Mesenchymal stem cell (in vitro differentiated cells and primary cell): ENCODE results near the gene G2E3.

Experiments
- DNase-seq: peaks from one replicate; pipeline ENCODE4 v3.0.0-alpha.2; 2013
- H2AFZ ChIP-seq: one replicate; pipeline ENCODE4 v1.6.1; 2013; ENCODE audit warnings: low read depth, mild to moderate bottlenecking, control low read depth, inconsistent platforms, low read length, moderate library complexity
- H2AK5ac ChIP-seq: 2 replicates; pipeline ENCODE4 v1.6.1; 2013; ENCODE audit warnings: low read length, moderate library complexity, mild to moderate bottlenecking, inconsistent platforms; ENCODE audit not compliant: severe bottlenecking
- H2BK120ac ChIP-seq: one replicate; pipeline ENCODE4 v1.6.1; 2013; ENCODE audit warnings: low read depth, mild to moderate bottlenecking, inconsistent platforms, low read length, moderate library complexity
- H2BK12ac ChIP-seq, 2 experiments: one replicate each; pipeline ENCODE4 v1.6.1; 2013; ENCODE audit warnings: inconsistent platforms in 2 of 2, low read length in 2 of 2, mild to moderate bottlenecking in 2 of 2, moderate library complexity in 2 of 2, control low read depth in 1 of 2
- H2BK15ac ChIP-seq: one replicate; pipeline ENCODE4 v1.6.1; 2013; ENCODE audit warnings: mild to moderate bottlenecking, low read depth, inconsistent platforms; ENCODE audit not compliant: poor library complexity, severe bottlenecking
- H2BK5ac ChIP-seq: 2 replicates; pipeline ENCODE4 v1.6.1; 2013; ENCODE audit warnings: low read depth, mild to moderate bottlenecking, low read length, control low read depth, inconsistent platforms; ENCODE audit not compliant: poor library complexity, severe bottlenecking
- H3K14ac ChIP-seq, 2 experiments: one replicate each; pipeline ENCODE4 v1.6.1; 2013; ENCODE audit warnings: inconsistent platforms in 2 of 2, low read length in 2 of 2, control low read depth in 1 of 2, mild to moderate bottlenecking in 1 of 2, moderate library complexity in 1 of 2
- H3K18ac ChIP-seq, 2 experiments: one replicate each; pipeline ENCODE4 v1.6.1; 2013; ENCODE audit warnings: inconsistent platforms in 2 of 2, low read length in 2 of 2, control low read depth in 1 of 2, low read depth in 1 of 2, mild to moderate bottlenecking in 1 of 2
- H3K23ac ChIP-seq, 2 experiments: one replicate each; pipeline ENCODE4 v1.6.1; 2013; ENCODE audit warnings: inconsistent platforms in 2 of 2, low read length in 2 of 2, mild to moderate bottlenecking in 2 of 2, moderate library complexity in 2 of 2, control low read depth in 1 of 2
- H3K27ac ChIP-seq: 2 replicates; pipeline ENCODE4 v1.5.1; 2013; ENCODE audit warnings: mild to moderate bottlenecking, moderate library complexity, low read length, control low read depth, inconsistent platforms; ENCODE audit not compliant: poor library complexity, severe bottlenecking
- H3K27me3 ChIP-seq, 2 experiments: 2 replicates each; pipeline versions ENCODE4 v1.6.1 to v1.7.0; 2013; ENCODE audit warnings: low read length in 2 of 2, mild to moderate bottlenecking in 2 of 2, moderate library complexity in 2 of 2, control low read depth in 1 of 2, inconsistent platforms in 1 of 2; ENCODE audit not compliant: control insufficient read depth in 1 of 2, insufficient read depth in 1 of 2
- H3K36me3 ChIP-seq, 2 experiments: 2 replicates each; pipeline versions ENCODE4 v1.6.1 to v1.7.0; 2013; ENCODE audit warnings: low read length in 2 of 2, control low read depth in 1 of 2, inconsistent platforms in 1 of 2, low read depth in 1 of 2, mild to moderate bottlenecking in 1 of 2; ENCODE audit not compliant: insufficient read depth in 2 of 2, control insufficient read depth in 1 of 2
- H3K4ac ChIP-seq, 2 experiments: one replicate each; pipeline ENCODE4 v1.6.1; 2013; ENCODE audit warnings: inconsistent platforms in 2 of 2, low read length in 2 of 2, mild to moderate bottlenecking in 2 of 2, moderate library complexity in 2 of 2, control low read depth in 1 of 2, low read depth in 1 of 2
- H3K4me1 ChIP-seq: 2 replicates; pipeline ENCODE4 v1.6.1; 2013; ENCODE audit warnings: low read depth, low read length, control low read depth; ENCODE audit not compliant: control insufficient read depth, insufficient read depth
- H3K4me2 ChIP-seq: 2 replicates; pipeline ENCODE4 v1.6.1; 2013; ENCODE audit warnings: low read length, mild to moderate bottlenecking, inconsistent platforms; ENCODE audit not compliant: poor library complexity, severe bottlenecking
- H3K4me3 ChIP-seq, 2 experiments: 2 replicates each; pipeline versions ENCODE4 v1.5.1 to v1.7.0; 2013; ENCODE audit warnings: low read length in 2 of 2, mild to moderate bottlenecking in 2 of 2, control low read depth in 1 of 2, low read depth in 1 of 2; ENCODE audit not compliant: insufficient read depth in 1 of 2
- H3K79me1 ChIP-seq: replicated peaks from 2 replicates; pipeline ENCODE4 v1.6.1; 2013; ENCODE audit warnings: mild to moderate bottlenecking, control low read depth, low read length, inconsistent platforms; ENCODE audit not compliant: poor library complexity, severe bottlenecking
- H3K9ac ChIP-seq: 2 replicates; pipeline ENCODE4 v1.7.0; 2013; ENCODE audit warnings: mild to moderate bottlenecking, low read length, moderate library complexity
- H3K9me3 ChIP-seq: 2 replicates; pipeline ENCODE4 v1.7.0; 2013; ENCODE audit warnings: mild to moderate bottlenecking, low read length; ENCODE audit not compliant: control insufficient read depth
- H4K8ac ChIP-seq: one replicate; pipeline ENCODE4 v1.6.1; 2013; ENCODE audit warnings: inconsistent platforms, mild to moderate bottlenecking, low read length, moderate library complexity
- H4K91ac ChIP-seq: one replicate; pipeline ENCODE4 v1.6.1; 2013; ENCODE audit warnings: mild to moderate bottlenecking, low read length, inconsistent platforms
- WGBS: methylation state at CpG from one replicate; pipeline ENCODE4 v1.1.7; 2013; ENCODE audit warnings: mixed read lengths; 5-methylcytosine and 5-hydroxymethylcytosine counted together

Gene G2E3

GRCh38 chr14:30519961-30520360, 39.0 kb upstream of the G2E3 start:
- WGBS, result 80% methylated on average over 1 of the region's 1 CpG
- Histone ChIP-seq H3K14ac (no peak overlapping the region), H3K27ac (no peak overlapping the region)

DNA sequence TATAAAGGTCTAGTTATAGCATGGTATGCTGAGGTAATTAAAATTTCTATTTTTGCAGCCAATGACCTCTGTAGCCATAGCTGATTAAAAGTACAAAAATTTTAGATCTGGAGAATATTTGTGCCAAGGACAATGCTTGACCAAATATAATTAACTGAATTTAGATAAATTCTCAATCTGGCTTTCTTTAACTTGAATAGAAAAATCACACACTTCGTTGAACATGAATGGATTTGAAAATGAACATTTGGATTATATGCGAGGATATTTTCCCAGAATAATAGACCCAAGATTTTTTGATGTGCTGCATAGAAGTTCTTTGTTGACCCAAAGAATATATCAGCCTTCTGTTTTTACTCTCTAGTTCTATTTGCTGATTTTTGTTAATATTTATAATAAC, 38.4 kb upstream of the G2E3 start:
- Histone ChIP-seq H3K4me1 (no peaks in the 10 kb centered on the region), H4K91ac (no peak overlapping the region), H3K4me3 (no peak overlapping the region), H2BK12ac (no peak overlapping the region), H3K27me3 (no peaks in the 10 kb centered on the region), H3K9ac (no peak overlapping the region), H2BK15ac (no peak overlapping the region), H3K79me1 (no peaks in the 10 kb centered on the region), H3K27ac (no peak overlapping the region), H3K4me2 (no peak overlapping the region), H3K18ac (no peak overlapping the region), H3K36me3 (no peaks in the 10 kb centered on the region), H2AFZ (no peak overlapping the region), H2BK120ac (no peak overlapping the region), H3K23ac (no peak overlapping the region), H3K4ac (no peak overlapping the region), H2AK5ac (no peak overlapping the region), H4K8ac (no peak overlapping the region), H3K9me3 (no peaks in the 10 kb centered on the region), H2BK5ac (no peak overlapping the region), H3K14ac (no peak overlapping the region)
- no peak for DNase-seq
- WGBS, result no CpG with 5 or more reads among the region's 2 CpGs

More at GRCh38 chr14:30519961-30520360, 39.0 kb upstream of the G2E3 start:
- no peak overlapping the region for H4K91ac ChIP-seq
- no peak overlapping the region for H2BK5ac ChIP-seq
- H3K79me1 ChIP-seq, result no peaks in the 10 kb centered on the region
- no peak overlapping the region for H3K18ac ChIP-seq
- no peak overlapping the region for H3K4me3 ChIP-seq
- no peak overlapping the region for H2AFZ ChIP-seq
- no peak overlapping the region for H2BK15ac ChIP-seq
- H3K9me3 ChIP-seq, result no peaks in the 10 kb centered on the region
- no peaks in the 10 kb centered on the region for H3K36me3 ChIP-seq
- no peak overlapping the region for H4K8ac ChIP-seq
- no peak overlapping the region for H2AK5ac ChIP-seq
- H3K4ac ChIP-seq, result no peak overlapping the region
- H2BK12ac ChIP-seq, result no peak overlapping the region
- no peaks in the 10 kb centered on the region for H3K4me1 ChIP-seq
- no peak for DNase-seq
- H3K23ac ChIP-seq, result no peak overlapping the region
- no peaks in the 10 kb centered on the region for H3K27me3 ChIP-seq
- no peak overlapping the region for H3K9ac ChIP-seq
- no peak overlapping the region for H2BK120ac ChIP-seq
- H3K4me2 ChIP-seq, result no peak overlapping the region

GRCh38 chr14:30521899-30522736, 36.8 kb upstream of the G2E3 start:
- no peaks in the 10 kb centered on the region for H3K9me3 ChIP-seq
- no peak overlapping the region for H3K4me3 ChIP-seq
- H2AFZ ChIP-seq, result no peak overlapping the region
- no peak overlapping the region for H4K8ac ChIP-seq
- H2BK12ac ChIP-seq, result no peak overlapping the region
- H4K91ac ChIP-seq, result no peak overlapping the region
- H3K4ac ChIP-seq, result no peak overlapping the region
- WGBS, result 42% methylated on average over 4 of the region's 9 CpGs
- no peaks in the 10 kb centered on the region for H3K36me3 ChIP-seq
- no peaks in the 10 kb centered on the region for H3K27me3 ChIP-seq
- no peaks in the 10 kb centered on the region for H3K79me1 ChIP-seq
- peak; percentile 57 for DNase-seq
- no peak overlapping the region for H2AK5ac ChIP-seq
- no peak overlapping the region for H3K23ac ChIP-seq
- H2BK15ac ChIP-seq, result no peak overlapping the region
- peak overlapping the region; percentile 67 for H3K9ac ChIP-seq
- no peaks in the 10 kb centered on the region for H3K4me1 ChIP-seq
- no peak overlapping the region for H3K4me2 ChIP-seq
- H3K14ac ChIP-seq, result no peak overlapping the region
- no peak overlapping the region for H2BK120ac ChIP-seq
- no peak overlapping the region for H3K18ac ChIP-seq
- H3K27ac ChIP-seq, result no peak overlapping the region
- no peak overlapping the region for H2BK5ac ChIP-seq

- Histone ChIP-seq H3K4me2 (no peak overlapping the region), H4K8ac (no peak overlapping the region), H3K36me3 (no peaks in the 10 kb centered on the region), H2BK120ac (no peak overlapping the region), H2BK5ac (no peak overlapping the region), H2BK12ac (no peak overlapping the region), H2AFZ (no peak overlapping the region), H3K9me3 (no peaks in the 10 kb centered on the region), H3K27ac (no peak overlapping the region), H3K4ac (no peak overlapping the region), H3K9ac (no peak overlapping the region), H2AK5ac (no peak overlapping the region), H3K4me3 (no peak overlapping the region), H4K91ac (no peak overlapping the region), H3K4me1 (no peaks in the 10 kb centered on the region), H3K23ac (no peak overlapping the region), H3K18ac (no peak overlapping the region), H3K14ac (no peak overlapping the region), H3K27me3 (no peaks in the 10 kb centered on the region), H3K79me1 (no peaks in the 10 kb centered on the region), H2BK15ac (no peak overlapping the region)
- 92% methylated on average over 2 of the region's 2 CpGs for WGBS
- peak; percentile 14 for DNase-seq
Observed at GRCh38 chr14:30525833-30526232, 33.1 kb upstream of the G2E3 start.
